ENCODE measurements around the gene SZT2. TPM values are rescaled to one million over a fixed set of nuclear protein-coding genes. Genes with fewer than 3 reads are reported as not detected.

SZT2 gene
- total RNA-seq, 6 experiments from 2014 or later, result 17.2 to 21.8 (median 21.3) TPM

DNA sequence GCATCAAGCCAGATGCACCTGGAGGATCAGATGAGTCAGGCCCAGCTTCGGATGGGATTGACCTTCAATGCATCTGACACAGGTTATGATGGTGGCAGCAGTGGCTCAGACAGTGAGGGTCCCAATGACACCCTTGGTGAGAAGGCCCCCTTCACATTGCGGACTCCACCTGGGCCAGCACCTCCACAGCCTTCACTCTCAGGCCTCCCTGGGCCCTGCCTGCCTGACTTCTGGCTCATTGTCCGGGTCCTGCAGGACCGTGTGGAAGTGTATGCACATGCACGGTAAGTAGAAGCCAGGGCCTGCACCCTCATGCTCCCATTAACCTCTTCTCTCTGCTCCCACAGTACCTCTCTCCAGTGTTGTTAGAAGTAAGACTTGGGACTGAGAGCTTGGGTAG is 43.2 kb downstream of the SZT2 start:
- TF ChIP-seq, protein P1, sequence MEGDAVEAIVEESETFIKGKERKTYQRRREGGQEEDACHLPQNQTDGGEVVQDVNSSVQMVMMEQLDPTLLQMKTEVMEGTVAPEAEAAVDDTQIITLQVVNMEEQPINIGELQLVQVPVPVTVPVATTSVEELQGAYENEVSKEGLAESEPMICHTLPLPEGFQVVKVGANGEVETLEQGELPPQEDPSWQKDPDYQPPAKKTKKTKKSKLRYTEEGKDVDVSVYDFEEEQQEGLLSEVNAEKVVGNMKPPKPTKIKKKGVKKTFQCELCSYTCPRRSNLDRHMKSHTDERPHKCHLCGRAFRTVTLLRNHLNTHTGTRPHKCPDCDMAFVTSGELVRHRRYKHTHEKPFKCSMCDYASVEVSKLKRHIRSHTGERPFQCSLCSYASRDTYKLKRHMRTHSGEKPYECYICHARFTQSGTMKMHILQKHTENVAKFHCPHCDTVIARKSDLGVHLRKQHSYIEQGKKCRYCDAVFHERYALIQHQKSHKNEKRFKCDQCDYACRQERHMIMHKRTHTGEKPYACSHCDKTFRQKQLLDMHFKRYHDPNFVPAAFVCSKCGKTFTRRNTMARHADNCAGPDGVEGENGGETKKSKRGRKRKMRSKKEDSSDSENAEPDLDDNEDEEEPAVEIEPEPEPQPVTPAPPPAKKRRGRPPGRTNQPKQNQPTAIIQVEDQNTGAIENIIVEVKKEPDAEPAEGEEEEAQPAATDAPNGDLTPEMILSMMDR (IDR thresholded peaks at IDR 0.05), result no peak
- Mint-ChIP-seq H3K4me3 (no peak overlapping the region), H3K4me1 (ENCODE audit: low read depth) (peaks cover 16% of the 10 kb centered on the region), H3K36me3 (ENCODE audit: low read depth) (peaks cover 25% of the 10 kb centered on the region), H3K9me3 (no peaks in the 10 kb centered on the region), H3K27me3 (ENCODE audit: insufficient read depth) (no peaks in the 10 kb centered on the region; the same call in 1 of the 2 replicates), H3K27ac (no peak overlapping the region)
- no peak for DNase-seq

DNA sequence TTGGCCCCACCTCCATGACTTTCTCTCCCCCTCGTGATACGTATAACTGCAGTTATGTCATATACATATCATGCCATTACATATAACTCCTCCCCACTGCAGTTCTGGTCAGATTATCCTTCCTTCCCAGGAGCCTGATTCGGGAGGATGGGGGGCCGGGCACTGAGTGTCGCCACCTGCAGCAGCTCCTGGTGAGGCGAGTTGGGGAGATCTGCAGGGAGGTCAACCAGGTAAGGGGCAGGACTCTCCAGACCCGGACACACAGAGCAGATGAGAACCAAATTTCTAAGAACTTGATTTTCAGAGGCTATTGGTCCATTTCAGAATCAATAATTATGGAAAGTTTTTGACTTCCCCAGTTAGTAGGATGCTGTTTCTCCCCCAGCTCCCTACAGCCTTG is 44.6 kb downstream of the SZT2 start:
- DNase-seq, result no peak
- H3K27ac Mint-ChIP-seq, result no peak overlapping the region
- H3K9me3 Mint-ChIP-seq, result no peaks in the 10 kb centered on the region
- H3K4me1 Mint-ChIP-seq (ENCODE audit: low read depth), result peaks cover 16% of the 10 kb centered on the region
- TF ChIP-seq, protein P1 (IDR thresholded peaks at IDR 0.05), result no peak
- no peak overlapping the region for H3K4me3 Mint-ChIP-seq
- H3K27me3 Mint-ChIP-seq (ENCODE audit: insufficient read depth), result no peaks in the 10 kb centered on the region; the same call in 1 of the 2 replicates
- H3K36me3 Mint-ChIP-seq (ENCODE audit: low read depth), result peaks cover 29% of the 10 kb centered on the region

DNA sequence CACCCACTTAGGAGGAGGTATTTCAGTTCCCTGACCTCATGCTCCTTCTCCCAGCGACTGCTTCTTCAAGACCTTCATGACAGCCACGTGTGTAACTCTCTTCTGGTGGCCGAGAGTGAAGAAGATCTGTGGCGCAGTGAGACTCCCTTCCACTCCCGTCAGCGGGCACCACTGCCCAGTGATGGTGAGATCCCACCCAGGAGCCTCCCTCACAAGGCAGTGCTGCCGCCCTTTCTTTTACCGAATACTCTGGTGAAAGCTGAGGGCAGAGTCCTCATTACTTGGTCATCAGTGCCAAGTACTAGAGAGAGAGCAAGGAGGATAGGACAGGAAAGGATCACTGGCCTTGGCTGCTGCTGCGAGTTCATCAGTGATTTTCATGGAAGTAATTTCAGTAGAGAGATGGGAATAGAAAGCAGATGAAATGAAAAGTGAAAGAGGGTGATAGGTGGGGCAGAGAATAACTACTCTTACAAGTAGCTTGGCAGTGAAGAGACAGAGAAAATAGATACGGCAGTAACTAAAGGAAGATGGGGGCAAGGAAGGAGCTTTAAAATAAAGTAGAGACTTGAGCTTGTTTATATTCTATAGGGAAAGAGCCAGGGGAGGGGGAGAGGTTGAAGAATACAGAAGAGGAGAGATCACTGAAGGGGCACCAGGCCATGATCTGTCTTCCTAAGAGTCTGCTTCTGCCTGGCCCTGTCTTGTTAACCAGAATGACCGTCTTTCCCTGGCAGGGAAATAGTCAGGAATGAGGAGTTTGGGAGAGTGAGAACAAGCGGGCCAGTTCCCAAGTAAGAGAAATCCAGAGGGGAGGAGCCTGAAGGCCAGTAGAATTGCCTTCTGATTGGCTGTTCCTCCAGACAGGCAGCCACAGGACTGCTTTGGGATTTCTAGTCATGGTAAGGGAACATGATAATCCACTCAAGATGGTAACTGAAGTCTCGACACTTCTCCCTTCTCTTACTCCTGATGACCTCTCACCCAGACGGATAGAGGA is 45.7 kb downstream of the SZT2 start:
- TF ChIP-seq, protein P1 (IDR thresholded peaks at IDR 0.05), result no peak
- H3K4me3 Mint-ChIP-seq, result no peak overlapping the region
- peaks cover 29% of the 10 kb centered on the region for H3K36me3 Mint-ChIP-seq (ENCODE audit: low read depth)
- H3K27ac Mint-ChIP-seq, result peak overlapping the region; percentile 29
- H3K4me1 Mint-ChIP-seq (ENCODE audit: low read depth), result peaks cover 16% of the 10 kb centered on the region
- no peaks in the 10 kb centered on the region; the same call in 1 of the 2 replicates for H3K27me3 Mint-ChIP-seq (ENCODE audit: insufficient read depth)
- H3K9me3 Mint-ChIP-seq, result no peaks in the 10 kb centered on the region
- peak; percentile 55 for DNase-seq

DNA sequence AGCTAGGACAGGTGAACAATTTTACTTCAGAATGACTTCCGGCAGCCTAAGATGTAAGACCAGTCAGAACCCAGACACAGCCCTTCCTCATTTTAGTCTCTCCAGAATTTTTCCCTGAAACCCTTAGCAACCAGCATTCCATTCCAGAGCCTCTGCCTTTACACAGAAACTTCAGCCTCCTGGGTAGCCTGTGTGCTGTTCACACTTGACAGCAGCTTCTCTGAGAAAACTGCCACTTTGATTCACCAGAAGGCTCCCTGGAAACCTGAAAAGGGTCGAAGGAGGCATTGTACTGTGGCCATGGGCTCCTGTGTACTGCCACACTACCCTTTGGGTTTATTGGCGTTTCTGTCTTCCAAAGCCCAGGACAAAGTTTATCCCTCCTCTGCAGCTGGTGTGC is 46.7 kb downstream of the SZT2 start:
- no peak for DNase-seq
- Mint-ChIP-seq H3K27ac (peak overlapping the region; percentile 22), H3K9me3 (no peaks in the 10 kb centered on the region), H3K4me3 (no peak overlapping the region), H3K36me3 (ENCODE audit: low read depth) (peaks cover 23% of the 10 kb centered on the region), H3K4me1 (ENCODE audit: low read depth) (peaks cover 16% of the 10 kb centered on the region), H3K27me3 (ENCODE audit: insufficient read depth) (no peaks in the 10 kb centered on the region; the same call in 1 of the 2 replicates)
- TF ChIP-seq, protein P1 (IDR thresholded peaks at IDR 0.05), result no peak

DNA sequence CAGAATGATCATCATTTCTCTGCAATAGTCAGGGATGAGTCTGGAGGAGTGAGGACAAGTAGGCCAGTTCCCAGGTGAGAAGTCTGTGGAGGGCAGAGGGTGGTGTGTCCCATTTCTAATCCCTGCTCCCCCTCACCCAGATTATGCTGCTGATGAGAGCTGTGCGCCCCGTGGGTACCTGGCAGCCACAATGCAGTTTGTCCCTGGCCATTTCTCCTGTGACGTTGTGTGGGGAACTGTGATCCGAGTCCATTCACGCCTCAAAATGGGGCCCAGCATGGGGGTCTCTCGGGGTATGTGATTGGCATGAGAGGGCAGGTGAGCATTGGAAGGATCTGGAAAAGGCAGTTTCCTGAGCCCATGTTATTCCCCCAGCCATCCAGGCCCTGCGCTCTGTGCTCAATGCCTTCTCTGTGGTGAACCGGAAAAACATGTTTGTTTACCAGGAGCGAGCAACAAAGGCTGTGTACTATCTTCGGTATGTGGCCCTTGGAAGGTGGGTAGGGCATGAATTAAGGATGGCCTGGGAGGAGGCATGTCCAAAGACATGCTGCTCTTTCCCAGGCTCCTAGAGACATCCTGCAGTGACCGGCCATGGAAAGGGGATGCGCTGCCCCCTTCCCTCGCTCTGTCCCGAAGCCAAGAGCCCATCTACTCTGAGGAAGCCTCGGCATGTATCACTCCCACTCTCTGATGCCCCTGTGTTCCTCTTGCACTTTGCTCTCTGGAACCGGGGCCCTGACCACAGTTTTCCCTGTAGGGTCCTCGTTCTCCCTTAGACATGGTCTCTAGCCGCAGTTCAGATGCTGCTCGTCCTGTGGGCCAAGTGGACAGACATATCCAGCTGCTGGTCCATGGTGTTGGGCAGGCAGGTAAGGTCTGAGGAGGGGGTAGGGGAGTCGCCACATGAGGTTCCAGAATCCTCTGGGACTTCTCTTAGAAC is 47.6 kb downstream of the SZT2 start:
- no peak overlapping the region for H3K4me3 Mint-ChIP-seq
- no peaks in the 10 kb centered on the region for H3K9me3 Mint-ChIP-seq
- H3K27me3 Mint-ChIP-seq (ENCODE audit: insufficient read depth), result no peaks in the 10 kb centered on the region; the same call in 1 of the 2 replicates
- no peak for DNase-seq
- peaks cover 16% of the 10 kb centered on the region for H3K36me3 Mint-ChIP-seq (ENCODE audit: low read depth)
- TF ChIP-seq, protein P1 (IDR thresholded peaks at IDR 0.05), result no peak
- no peak overlapping the region for H3K27ac Mint-ChIP-seq
- H3K4me1 Mint-ChIP-seq (ENCODE audit: low read depth), result peaks cover 16% of the 10 kb centered on the region
